HepG2 (cell line): ENCODE results near the gene TMEM255B.

Source experiments
- CBFB ChIP-seq: sonication (generic); formaldehyde crosslinking; IDR thresholded peaks from 2 replicates; pipeline ENCODE4 v1.4.0; 2020; ENCODE audit warnings: missing genetic modification reagents
- NR3C1 ChIP-seq: sonication (generic); formaldehyde crosslinking; IDR thresholded peaks from 2 replicates; pipeline ENCODE4 v1.4.0; 2020; ENCODE audit warnings: missing genetic modification reagents
- POLR2AphosphoS5 ChIP-seq: IDR thresholded peaks from 2 replicates; pipeline ENCODE4 v1.6.1; 2012; ENCODE audit warnings: low read depth, low read length
- SP4 ChIP-seq: sonication (generic); formaldehyde crosslinking; IDR thresholded peaks from 2 replicates; pipeline ENCODE4 v1.8.1; 2023; ENCODE audit warnings: mild to moderate bottlenecking, missing genetic modification reagents
- ZNF274 ChIP-seq: sonication (generic); formaldehyde crosslinking; IDR thresholded peaks from 2 replicates; pipeline ENCODE4 v1.5.1; 2020; ENCODE audit warnings: mild to moderate bottlenecking, missing genetic modification reagents
- ZNF510 ChIP-seq: sonication (generic); formaldehyde crosslinking; IDR thresholded peaks from 2 replicates; pipeline ENCODE4 v1.4.0; 2020; ENCODE audit warnings: low read depth, mild to moderate bottlenecking, missing genetic modification reagents

- TF ChIP-seq SP4 (no peak), ZNF274 (no peak), POLR2AphosphoS5 (no peak), NR3C1 (CRISPR knock-in tag) (no peak), ZNF510 (CRISPR knock-in tag) (no peak), CBFB (CRISPR knock-in tag) (no peak)
Measured at GRCh38 chr13:113811081-113811928, 52.3 kb downstream of the TMEM255B start.
